DND-41 (cell line): ENCODE data around the gene MTURN.

Source experiments
- ATAC-seq: fragments of 200-7000 bp; cut with Tn5 transposase; 3 replicates; pipeline ENCODE4 v1.9.1; 2021; ENCODE audit warnings: low read depth; ENCODE audit not compliant: insufficient read depth
- DNase-seq: peaks from one replicate; pipeline ENCODE4 v3.0.0-alpha.2; 2020
- H2AFZ ChIP-seq: 2 replicates; pipeline ENCODE4 v1.6.0; 2012; ENCODE audit warnings: low read depth, low read length
- H3K27ac ChIP-seq: 2 replicates; pipeline ENCODE4 v1.5.1; 2012; ENCODE audit warnings: low read length, inconsistent platforms
- H3K27me3 ChIP-seq: fragments of 200-600 bp; sonication (generic); 2 replicates; pipeline ENCODE4 v1.6.0; 2012; ENCODE audit warnings: low read length, mild to moderate bottlenecking, inconsistent platforms; ENCODE audit not compliant: insufficient read depth, poor library complexity
- H3K36me3 ChIP-seq: 2 replicates; pipeline ENCODE4 v1.5.1; 2012; ENCODE audit warnings: low read length, inconsistent platforms; ENCODE audit not compliant: insufficient read depth
- H3K4me1 ChIP-seq: 2 replicates; pipeline ENCODE4 v1.5.1; 2012; ENCODE audit warnings: mild to moderate bottlenecking, low read length; ENCODE audit not compliant: insufficient read depth
- H3K4me2 ChIP-seq: 2 replicates; pipeline ENCODE4 v1.6.0; 2012; ENCODE audit warnings: mild to moderate bottlenecking, moderate library complexity, low read length, inconsistent platforms; ENCODE audit not compliant: insufficient read depth
- H3K4me3 ChIP-seq, 2 experiments: fragments of 200-600 bp in 1 of 2; shearing (Covaris generic) in 1 of 2; 2 replicates each; pipeline ENCODE4 v1.5.1; 2012 to 2016; ENCODE audit warnings: inconsistent platforms in 2 of 2, low read length in 2 of 2, mild to moderate bottlenecking in 2 of 2, low read depth in 1 of 2, moderate library complexity in 1 of 2
- H3K79me2 ChIP-seq: 2 replicates; pipeline ENCODE4 v1.6.0; 2012; ENCODE audit warnings: low read length, inconsistent platforms; ENCODE audit not compliant: insufficient read depth
- H3K9ac ChIP-seq: 2 replicates; pipeline ENCODE4 v1.6.0; 2012; ENCODE audit warnings: low read depth, mild to moderate bottlenecking, inconsistent platforms, low read length, moderate library complexity
- H3K9me3 ChIP-seq: 2 replicates; pipeline ENCODE4 v1.5.1; 2012; ENCODE audit warnings: low read length, moderate library complexity, mild to moderate bottlenecking, inconsistent platforms; ENCODE audit not compliant: insufficient read depth, severe bottlenecking
- H4K20me1 ChIP-seq: 2 replicates; pipeline ENCODE4 v1.6.0; 2012; ENCODE audit warnings: low read length; ENCODE audit not compliant: insufficient read depth
- EZH2 ChIP-seq: IDR thresholded peaks from 3 replicates; pipeline ENCODE4 v1.6.1; 2012; ENCODE audit warnings: borderline replicate concordance, low read depth, mild to moderate bottlenecking, moderate library complexity, low read length, inconsistent platforms; ENCODE audit not compliant: severe bottlenecking
- TF ChIP-seq, protein P1 (sequence below): IDR thresholded peaks from 2 replicates; pipeline ENCODE4 v1.5.1; 2012; ENCODE audit warnings: borderline replicate concordance, low read length, moderate library complexity, mild to moderate bottlenecking; ENCODE audit not compliant: poor library complexity, severe bottlenecking; ENCODE audit errors: extremely low read depth

MTURN gene

DNA sequence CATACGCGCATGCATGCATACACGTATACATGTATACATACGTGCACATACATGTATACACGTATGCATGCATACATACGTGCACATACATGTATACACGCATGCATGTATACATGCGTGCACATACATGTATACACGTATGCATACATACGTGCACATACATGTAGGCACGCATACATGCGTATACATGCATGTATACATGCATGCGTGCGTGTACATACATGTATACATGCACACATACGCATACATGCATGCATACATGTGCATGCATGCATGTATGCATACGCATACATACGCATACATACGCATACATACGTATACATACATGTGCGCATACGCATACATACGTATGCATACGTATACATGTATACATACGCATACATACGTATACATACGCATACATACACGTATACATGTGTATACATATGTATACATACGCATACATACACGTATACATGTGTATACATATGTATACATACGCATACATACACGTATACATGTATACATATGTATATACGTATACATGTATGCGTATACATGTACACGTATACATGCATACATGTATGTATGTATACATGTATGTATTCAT lies 19.0 kb upstream of the MTURN start:
- H3K79me2 ChIP-seq = no peaks in the 10 kb centered on the region
- no peak overlapping the region for H3K27ac ChIP-seq
- ATAC-seq (no peak), DNase-seq (no peak)
- H2AFZ ChIP-seq = no peak overlapping the region
- no peaks in the 10 kb centered on the region for H3K36me3 ChIP-seq
- H3K9me3 ChIP-seq = peaks cover 16% of the 10 kb centered on the region
- no peak overlapping the region for H3K4me2 ChIP-seq
- H3K4me1 ChIP-seq = no peaks in the 10 kb centered on the region
- H3K27me3 ChIP-seq = no peaks in the 10 kb centered on the region
- H4K20me1 ChIP-seq = no peaks in the 10 kb centered on the region
- no peak overlapping the region for H3K4me3 ChIP-seq
- no peak overlapping the region for H3K9ac ChIP-seq
- TF ChIP-seq, protein P1, sequence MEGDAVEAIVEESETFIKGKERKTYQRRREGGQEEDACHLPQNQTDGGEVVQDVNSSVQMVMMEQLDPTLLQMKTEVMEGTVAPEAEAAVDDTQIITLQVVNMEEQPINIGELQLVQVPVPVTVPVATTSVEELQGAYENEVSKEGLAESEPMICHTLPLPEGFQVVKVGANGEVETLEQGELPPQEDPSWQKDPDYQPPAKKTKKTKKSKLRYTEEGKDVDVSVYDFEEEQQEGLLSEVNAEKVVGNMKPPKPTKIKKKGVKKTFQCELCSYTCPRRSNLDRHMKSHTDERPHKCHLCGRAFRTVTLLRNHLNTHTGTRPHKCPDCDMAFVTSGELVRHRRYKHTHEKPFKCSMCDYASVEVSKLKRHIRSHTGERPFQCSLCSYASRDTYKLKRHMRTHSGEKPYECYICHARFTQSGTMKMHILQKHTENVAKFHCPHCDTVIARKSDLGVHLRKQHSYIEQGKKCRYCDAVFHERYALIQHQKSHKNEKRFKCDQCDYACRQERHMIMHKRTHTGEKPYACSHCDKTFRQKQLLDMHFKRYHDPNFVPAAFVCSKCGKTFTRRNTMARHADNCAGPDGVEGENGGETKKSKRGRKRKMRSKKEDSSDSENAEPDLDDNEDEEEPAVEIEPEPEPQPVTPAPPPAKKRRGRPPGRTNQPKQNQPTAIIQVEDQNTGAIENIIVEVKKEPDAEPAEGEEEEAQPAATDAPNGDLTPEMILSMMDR = no peak
- TF ChIP-seq EZH2 = no peak

- Histone ChIP-seq H4K20me1 (no peaks in the 10 kb centered on the region), H3K79me2 (no peaks in the 10 kb centered on the region), H2AFZ (no peak overlapping the region), H3K27ac (no peak overlapping the region), H3K36me3 (no peaks in the 10 kb centered on the region), H3K4me1 (no peaks in the 10 kb centered on the region), H3K27me3 (no peaks in the 10 kb centered on the region), H3K9ac (no peak overlapping the region), H3K4me2 (no peak overlapping the region), H3K9me3 (peaks cover 13% of the 10 kb centered on the region), H3K4me3 (no peak overlapping the region)
- DNase-seq (no peak), ATAC-seq (no peak)
- TF ChIP-seq EZH2 = no peak
- TF ChIP-seq, protein P1 = no peak
These were observed 18.0 kb upstream of the MTURN start for GRCh38 chr7:30116771-30117170.

- no peaks in the 10 kb centered on the region for H3K79me2 ChIP-seq
- no peak overlapping the region for H3K27ac ChIP-seq
- H3K27me3 ChIP-seq = no peaks in the 10 kb centered on the region
- no peaks in the 10 kb centered on the region for H3K36me3 ChIP-seq
- DNase-seq = no peak
- no peak for ATAC-seq
- H3K4me2 ChIP-seq = no peak overlapping the region
- H3K9me3 ChIP-seq = peaks cover 12% of the 10 kb centered on the region
- no peak overlapping the region for H2AFZ ChIP-seq
- H3K4me1 ChIP-seq = no peaks in the 10 kb centered on the region
- TF ChIP-seq, protein P1 = no peak
- no peak for TF ChIP-seq EZH2
- H4K20me1 ChIP-seq = no peaks in the 10 kb centered on the region
- no peak overlapping the region for H3K9ac ChIP-seq
- no peak overlapping the region for H3K4me3 ChIP-seq
These were observed 16.9 kb upstream of the MTURN start for GRCh38 chr7:30117896-30118295.
